Measurements from ENCODE around the gene ZNF165.
A peak's percentile ranks its signal among the peaks of the same experiment; 100 is the strongest.
"Not testable (repeated sequence)": the region's sequence is repeated elsewhere in the genome, so short reads cannot be mapped to it uniquely, and the experiment has no call there.

Gene ZNF165

DNA sequence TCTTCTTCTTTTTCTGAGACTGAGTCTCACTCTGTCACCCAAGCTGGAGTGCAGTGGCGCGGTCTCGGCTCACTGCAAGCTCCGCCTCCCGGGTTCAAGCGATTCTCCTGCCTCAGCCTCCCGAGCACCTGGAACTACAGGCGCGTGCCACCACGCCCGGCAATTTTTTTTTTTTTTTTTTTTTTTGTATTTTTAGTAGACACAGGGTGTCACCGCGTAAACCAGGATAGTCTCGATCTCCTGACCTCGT is at the start of gene ZNF165:
TSS of gene ZNF165 (plus strand) at position 188 of the 250 bp plus-strand sequence. CDS start 4,913 bp downstream, outside the sequence.
- DNase-seq: not testable (repeated sequence)
- ATAC-seq: peak; percentile 13

DNA sequence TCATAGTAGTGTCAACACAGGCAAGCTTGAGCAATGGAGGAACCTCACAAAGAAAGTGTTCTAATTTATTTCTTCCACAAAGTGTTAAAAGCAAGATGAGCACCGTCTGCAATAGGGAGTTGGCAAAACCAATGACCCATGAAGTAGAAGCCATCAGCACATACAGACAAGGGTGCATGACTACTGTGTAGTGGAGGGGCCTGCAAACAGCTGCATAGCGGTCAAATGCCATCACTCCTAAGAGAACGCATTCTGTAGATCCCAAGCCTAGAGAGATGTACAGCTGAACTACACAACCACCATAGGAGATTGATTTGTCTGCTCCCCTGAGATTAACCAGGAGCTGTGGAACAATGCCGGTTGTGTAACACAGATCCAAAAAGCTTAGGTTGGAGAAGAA is 26.8 kb upstream of the ZNF165 start:
- DNase-seq: no peak
- ATAC-seq: no peak

DNA sequence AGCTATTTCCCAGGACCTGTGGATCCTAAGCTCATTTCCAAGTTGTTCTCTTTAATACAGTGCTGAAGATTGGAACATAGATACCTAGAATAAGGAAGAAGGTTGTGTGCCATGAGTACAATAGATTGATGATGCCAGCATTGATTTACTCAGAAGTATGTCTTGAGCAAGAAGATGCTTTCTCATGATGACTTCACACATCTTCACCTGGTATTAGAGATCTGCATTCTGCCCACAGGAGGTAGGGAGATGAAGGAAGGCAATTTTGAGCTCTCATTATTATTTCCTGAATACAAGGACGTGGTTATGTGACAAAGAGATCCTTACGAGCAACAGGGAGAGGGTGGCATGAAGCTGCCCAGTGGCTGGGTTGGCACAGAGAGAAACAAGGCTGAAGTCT is 20.0 kb upstream of the ZNF165 start:
- DNase-seq (no peak), ATAC-seq (no peak)

DNA sequence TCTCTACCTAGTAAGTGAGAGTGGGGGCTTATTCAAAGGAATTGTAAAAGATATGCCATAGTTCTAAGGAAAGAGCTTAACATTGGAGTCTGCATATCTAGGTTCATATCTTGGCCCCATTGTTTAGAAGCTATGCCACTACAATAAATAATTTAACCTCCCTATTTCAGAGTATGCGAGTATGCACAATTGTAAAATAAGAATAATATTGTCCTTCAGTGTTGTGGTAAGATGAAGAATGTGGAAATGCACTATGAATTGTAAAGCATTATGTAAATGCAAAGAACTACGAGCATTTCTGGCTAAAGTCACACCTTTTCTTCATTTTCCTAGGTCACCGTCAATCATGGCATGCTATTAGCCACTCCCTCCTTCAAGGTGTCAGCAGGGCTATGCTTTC is 16.1 kb upstream of the ZNF165 start:
- ATAC-seq: no peak
- no peak for DNase-seq

DNA sequence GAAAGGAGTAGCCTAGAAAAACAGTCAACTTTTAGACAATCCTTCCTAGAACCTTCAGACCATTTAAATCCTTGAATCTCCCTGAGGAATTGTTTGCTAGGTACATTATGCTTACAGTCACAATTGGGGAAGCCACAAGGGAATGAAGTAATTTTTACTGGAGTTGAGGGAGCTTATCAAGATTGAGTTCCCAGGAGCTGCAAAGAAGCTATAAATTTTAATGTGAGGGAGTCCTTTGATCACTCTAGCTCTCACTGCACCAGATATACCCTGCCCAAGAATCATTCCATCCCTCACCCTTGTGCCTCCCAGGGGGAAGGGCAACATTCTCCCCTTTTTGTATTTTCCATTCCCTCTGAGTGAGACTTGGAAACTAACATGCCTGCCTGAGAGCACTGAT is 12.3 kb upstream of the ZNF165 start:
- DNase-seq (no peak), ATAC-seq (no peak)

DNA sequence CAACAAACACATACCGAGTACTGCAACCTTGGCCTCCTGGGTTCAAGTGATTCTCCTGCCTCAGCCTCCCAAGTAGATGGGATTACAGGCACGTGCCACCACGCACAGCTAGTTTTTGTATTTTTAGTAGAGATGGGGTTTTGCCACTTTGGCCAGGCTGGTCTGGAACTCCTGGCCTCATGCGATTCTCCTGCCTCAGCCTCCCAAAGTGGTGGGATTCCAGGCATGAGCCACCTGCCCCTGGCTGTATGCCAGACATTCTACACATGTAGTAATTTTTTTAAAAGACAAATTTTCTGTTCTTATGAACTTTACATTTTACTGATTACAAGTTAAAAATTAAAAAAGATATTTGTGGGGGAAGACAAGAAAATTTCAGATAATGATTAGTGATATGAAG is 9.4 kb upstream of the ZNF165 start:
- DNase-seq: not testable (repeated sequence)

DNA sequence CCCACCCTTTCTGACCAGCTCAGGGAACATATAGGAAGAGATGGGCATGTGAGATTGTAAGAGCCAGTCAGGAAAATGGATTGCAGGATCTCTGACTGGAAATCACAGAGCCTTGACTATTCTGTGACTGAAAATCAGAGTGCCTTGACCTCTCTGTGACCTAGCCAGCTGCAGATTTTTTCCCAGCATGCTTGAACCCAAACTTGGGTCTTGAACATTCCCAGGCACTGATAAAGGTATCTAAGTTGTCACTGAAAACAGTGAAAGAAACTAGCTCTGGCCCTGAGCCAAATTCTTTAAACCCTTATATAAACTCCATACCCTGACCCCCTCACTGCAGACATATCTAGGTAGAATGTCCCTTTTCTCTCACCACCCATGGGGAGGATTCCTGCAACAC is 2.3 kb upstream of the ZNF165 start:
- ATAC-seq (no peak), DNase-seq (no peak)

More for the DNA sequence above, 9.4 kb upstream of the ZNF165 start:
- ATAC-seq: not testable (repeated sequence)

DNA sequence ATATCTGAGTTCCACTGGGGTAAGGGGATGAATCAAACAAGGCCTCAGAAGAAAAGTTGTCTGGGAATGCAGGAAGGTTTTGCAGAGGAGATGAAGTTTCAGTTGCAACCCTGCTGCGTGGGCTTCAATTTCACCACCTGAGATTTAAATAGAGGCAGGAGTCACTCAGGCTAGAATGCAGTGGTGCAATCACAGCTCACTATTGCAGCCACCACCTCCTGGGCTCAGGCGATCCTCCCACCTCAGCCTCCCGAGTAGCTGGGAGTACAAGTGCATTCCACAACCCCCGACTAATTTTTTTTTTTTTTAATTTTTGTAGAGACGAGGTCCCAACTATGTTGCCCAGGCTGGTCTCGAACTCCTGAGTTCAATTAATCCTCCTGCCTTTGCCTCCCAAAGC is 1.5 kb upstream of the ZNF165 start:
- no peak for ATAC-seq
- no peak for DNase-seq

DNA sequence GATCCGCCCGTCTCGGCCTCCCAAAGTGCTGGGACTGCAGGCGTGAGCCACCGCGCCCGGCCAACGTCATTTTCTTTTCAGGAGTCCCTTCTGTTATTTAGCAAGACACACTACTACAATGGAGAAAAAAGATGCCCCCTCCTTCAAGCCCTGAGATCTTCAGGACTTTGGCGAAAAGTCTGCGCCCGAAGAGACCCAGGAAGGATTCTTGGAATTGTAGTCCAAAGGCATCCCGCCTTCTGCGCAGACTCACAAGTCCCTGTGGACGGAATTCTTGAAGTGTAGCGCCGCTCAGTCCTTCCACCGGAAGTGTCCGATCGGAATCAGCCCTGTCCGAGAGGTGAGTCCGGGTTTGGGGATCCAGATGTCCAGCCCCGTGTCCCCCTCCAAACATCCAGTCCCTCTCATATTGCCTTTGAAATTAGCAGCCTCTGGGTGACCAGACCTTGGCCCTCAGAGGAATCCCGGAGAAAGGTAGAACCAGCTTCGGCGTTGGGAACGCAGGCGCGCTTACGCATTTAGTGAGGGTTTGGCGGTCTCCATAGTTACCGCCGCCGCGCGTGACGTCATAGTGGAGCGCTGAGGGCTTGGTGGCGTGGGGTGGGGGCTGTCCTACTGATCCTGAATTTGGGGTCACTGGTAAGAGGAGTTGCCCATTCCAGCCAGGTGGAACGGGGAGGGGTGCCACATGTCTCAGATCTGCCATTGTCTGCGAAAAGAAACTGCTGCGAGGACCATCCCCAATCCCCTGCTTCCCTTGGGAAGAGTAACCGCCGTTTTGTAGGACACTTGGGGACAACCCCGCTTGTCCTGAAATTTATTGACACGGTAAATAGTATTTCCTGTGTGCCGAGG is 490 bp downstream of the ZNF165 start:
- ATAC-seq (peak; percentile 81), DNase-seq (peak; percentile 92)

DNA sequence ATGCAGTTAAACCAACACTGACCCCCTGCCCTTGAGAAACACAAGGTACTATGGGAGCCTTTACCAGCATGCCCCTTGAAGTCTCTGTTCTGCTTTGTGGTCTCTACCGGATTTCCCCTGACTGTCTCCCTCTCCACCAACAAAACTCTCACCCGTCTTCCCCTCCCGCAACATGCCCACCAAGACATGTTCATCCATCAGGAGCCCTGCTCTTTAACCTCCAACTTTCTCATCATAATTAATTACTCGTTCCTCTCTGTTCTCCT is 1.1 kb downstream of the ZNF165 start:
- ATAC-seq: peak; percentile 55
- DNase-seq: peak; percentile 33

DNA sequence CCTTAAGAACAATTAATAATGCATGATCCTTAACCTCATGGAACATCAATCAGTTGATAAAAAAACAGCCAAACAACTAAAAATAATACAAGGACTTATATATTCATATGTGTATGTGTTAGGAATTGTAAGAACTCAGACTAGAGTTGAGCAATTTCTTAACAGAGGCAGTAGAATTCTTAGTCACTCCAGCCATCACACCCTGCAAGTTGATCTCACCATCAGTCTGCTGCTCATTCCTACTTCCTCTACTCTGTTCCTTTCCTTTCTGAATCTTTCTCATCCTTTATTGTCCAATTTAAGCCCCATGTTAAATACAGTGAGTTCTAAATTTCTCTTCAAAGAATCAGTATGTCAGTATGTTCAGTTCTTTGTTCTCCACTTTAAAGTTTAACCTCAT is 2.6 kb downstream of the ZNF165 start:
- ATAC-seq (no peak), DNase-seq (no peak)

DNA sequence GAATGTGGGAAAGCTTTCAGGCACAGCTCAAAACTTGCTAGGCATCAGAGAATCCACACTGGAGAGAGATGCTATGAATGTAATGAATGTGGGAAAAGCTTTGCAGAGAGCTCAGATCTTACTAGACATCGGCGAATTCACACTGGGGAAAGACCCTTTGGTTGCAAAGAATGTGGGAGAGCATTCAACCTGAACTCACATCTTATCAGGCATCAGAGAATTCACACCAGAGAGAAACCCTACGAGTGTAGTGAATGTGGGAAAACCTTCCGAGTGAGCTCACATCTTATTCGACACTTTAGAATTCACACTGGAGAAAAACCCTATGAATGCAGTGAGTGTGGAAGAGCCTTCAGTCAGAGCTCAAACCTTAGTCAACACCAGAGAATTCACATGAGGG is 8.7 kb downstream of the ZNF165 start:
- ATAC-seq (no peak), DNase-seq (no peak)

DNA sequence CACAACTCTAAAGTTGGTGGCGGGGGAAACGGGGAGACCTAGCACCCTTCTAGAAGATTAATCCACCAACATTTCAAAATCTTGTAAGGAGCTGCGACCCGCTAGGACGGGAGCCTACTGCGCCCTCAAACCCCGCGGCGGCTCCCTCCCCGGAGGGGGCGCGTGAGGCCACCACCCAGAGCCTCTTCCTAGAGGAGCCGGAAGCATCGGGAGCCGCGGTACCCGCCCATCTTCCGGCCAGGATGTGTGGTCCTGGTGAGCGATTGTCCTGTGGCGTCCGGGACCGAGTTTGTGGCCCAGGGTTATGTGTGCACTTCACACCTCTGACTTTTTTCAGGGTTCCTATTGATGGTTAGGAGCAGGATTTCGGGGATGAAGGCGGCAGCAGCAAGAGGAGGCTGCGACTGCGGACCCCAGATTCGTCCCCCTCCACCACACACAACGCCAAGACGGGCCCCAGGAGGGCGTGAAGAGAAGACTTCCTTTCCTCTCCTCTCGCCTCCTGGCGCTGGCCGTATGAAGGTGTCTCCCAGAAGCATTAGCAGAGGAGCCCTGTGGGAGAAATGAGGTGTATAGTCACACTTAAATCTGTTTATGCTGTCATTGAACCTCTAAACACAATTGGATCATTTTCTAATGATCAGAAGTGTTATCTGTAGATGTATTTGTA is 10.7 kb downstream of the ZNF165 start:
- DNase-seq: no peak
- ATAC-seq: no peak

DNA sequence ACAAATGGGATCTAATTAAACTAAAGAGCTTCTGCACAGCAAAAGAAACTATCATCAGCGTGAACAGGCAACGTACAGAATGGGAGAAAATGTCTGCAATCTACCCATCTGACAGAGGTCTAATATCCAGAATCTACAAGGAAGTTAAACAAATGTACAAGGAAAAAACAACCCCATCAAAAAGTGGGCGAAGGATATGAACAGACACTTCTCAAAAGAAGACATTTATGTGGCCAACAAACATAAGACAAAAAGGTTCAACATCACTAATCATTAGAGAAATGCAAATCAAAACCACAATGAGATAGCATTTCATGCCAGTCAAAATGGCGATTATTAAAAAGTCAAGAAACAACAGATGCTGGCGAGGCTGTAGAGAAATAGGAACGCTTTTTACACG is 21.9 kb downstream of the ZNF165 start:
- not testable (repeated sequence) for ATAC-seq, DNase-seq

DNA sequence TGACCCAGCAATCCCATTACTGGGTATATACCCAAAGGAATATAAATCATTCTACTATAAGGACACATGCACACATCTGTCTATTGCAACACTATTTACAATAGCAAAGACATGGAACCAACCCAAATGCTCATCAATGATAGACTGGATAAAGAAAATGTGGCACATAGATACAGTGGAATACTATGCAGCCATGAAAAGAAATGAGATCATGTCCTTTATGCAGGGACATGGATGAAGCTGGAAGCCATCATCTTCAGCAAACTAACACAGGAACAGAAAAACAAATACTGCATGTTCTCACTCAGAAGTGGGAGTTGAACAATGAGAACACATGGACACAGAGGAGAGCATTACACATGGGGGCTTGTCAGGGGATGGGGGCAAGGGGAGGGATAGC is 22.3 kb downstream of the ZNF165 start:
- DNase-seq, ATAC-seq: not testable (repeated sequence)

DNA sequence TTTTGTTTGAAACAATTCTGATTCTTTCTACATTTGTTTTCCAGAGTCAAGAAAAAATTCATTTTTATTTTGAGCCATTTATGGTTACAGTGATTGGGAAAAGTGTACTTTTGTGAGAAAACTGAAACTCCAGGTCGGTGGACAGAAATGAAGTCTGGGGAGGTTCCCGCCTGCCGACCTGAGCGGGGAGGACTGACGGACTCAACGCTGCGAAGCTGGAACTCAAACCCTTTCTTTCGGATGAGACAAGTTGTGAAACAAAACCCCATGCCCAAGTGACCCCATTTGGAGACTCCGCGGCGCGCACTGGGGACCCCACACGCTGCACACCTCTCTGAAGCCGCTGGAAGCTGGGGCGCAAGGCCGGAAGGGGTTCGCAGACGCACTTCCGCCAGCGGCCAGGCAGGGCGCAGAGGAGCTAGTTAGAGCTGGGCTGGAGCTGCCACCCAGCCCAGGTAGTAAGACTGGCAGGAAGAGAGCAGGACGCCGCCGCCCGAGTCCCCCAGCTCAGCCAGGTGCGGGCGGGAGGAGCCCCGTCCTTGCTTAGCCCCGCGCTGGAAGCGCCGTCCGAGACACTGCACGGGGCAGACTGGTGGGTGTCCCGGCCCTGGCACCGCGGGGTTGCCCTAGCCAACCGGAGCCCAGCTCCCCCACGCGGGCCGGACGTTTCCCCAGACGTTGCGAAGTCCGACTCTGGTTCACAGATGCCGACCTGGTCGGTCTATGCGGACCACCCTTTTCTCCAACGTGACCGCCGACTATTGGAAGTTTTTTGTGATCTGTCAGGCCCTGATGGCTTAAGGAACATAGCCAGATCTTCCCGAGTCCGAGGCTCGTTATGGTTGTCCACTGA is 24.2 kb downstream of the ZNF165 start:
- peak; percentile 100 for ATAC-seq
- peak; percentile 84 for DNase-seq

DNA sequence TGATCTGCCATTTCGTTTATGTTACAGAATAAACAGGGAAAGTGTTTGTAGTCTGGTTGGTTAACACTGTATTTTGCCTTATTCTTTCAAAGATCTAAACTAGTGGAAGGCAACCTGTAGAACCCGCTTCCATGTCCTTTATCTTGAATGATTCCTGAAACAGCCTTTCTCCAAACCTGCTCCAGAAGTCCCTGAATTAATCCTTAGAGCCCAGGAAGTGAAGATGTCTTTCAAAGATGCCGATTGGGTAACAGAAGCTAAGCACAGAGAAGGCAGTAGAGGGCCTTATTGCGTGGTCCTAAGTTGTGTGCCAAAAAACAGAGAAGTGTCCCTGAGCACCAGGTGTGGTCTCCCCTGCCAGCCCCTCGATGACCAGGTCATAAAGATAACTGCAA is 24.9 kb downstream of the ZNF165 start:
- no peak for DNase-seq
- ATAC-seq: no peak

DNA sequence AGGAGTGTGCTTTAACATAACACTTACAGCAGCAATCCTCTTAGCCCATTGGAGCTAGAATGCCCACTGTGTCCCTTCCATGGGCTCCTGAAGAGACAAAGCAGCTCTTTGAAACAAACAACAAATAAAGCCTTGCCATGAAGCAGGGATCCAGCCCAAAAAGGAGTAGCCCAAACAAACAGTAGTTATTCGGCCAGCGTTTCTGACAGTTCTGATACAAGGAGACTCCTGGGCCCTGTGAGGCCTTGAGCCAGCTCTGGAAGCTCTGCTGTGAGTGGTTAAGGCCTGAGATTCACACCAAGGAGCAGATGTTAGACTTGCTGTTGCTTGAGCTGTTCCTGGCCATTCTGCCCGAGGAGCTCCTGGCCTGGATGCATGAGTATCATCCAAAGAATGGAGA is 27.1 kb downstream of the ZNF165 start:
- no peak for ATAC-seq
- DNase-seq: no peak

DNA sequence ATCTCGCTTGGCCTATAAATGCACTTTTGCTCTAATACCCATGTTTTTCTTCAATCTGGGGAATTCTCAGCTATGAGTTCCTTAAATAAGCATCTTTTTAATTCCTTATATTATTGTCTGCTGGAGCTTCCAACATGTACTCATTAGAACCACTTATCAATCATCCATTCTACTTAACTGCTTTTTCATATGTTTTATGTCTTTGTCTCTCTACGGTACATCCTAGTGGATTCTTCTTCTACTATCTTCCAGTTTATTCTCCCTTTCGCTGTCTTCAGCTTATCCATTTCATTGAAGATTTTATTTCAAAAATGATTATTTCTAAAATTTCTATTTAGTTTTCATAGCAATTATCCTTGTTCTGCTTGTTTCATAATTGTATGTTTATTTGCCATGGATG is 31.6 kb downstream of the ZNF165 start:
- ATAC-seq: no peak

DNA sequence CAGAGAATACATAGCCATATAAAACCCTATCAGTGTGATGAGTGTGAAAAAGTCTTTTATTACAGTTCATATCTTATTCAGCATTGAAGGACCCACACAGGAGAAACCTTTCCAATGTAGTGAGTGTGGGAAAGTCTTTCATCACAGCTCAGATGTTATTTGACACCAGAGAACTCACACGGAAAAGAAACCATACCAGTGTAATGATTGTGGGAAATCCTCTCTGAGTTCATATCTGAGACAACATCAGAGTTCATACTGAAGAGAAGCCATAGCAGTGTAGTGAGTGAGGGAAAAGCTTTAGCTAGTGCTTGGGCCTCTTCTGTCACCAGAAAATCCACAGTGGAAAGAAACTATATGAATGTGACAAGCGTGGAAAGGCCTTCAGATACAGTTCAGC is 35.4 kb downstream of the ZNF165 start:
- ATAC-seq (no peak), DNase-seq (no peak)

More for the DNA sequence above, 31.6 kb downstream of the ZNF165 start:
- no peak for DNase-seq

DNA sequence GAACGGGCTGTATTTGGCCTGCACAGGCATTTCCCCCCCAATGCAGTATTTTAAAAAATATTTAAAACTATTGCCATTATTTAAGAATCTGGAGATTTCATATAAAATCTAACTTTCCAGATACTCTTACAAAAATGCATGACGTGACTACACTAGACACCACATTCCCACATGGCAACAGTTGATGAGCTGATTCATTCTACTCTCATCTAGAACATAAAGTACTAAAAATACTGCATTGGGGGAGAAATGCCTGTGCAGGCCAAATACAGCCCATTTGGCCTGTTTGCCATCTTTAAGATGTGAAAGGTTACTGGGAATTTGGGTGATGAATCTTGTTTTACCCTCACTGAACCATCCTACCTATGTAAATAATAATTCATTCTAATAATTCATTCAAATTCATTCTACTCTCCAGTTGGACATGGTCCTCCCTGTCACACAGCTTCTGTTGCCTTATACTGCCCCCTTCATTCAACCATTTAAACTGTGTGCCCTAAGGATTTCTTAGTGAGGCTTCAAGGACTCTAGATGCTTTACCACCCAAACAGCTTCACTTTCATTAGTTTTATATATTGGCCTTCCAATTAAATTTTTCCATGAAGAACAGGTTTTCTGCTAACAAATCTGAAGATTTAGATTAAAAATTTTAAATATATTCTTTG is 37.1 kb downstream of the ZNF165 start:
- DNase-seq: no peak
- ATAC-seq: no peak

DNA sequence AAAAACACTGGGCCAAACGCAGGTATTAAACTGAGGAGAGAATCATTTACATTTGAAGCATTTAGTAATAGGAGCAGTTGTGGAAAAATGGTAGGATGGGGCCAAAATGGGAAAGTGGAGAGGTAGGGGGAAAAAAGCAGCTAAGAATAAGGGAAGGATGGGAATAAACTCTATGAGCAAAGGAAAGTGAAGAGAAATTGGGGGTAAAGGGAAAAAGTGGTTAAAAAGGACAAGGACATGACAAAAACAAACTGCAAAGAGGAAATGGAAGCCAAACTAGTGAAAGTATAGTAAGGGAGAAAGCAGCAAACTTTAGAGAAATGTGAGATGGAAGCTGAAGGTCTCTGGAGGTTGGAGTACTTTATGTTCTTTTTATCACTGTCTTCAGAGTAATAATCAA is 37.8 kb downstream of the ZNF165 start:
- ATAC-seq: no peak
- DNase-seq: no peak

DNA sequence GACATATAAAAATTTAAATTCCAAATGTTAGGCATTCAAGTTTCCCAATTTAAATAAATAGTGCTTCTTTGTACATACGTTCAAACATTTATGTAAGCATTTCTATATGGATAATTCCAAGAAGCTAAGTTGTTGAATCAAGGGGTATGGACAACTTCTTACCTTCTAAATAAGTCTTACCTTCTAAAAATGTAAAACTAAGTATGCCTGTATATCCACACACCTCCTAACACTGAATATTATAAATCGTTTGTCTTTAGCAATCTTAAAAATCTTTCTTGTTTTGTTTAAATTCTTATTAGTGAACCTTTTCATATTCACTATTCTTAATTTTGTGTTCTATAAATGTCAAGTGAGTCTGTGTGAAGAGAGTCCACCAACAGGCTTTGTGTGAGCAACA is 41.5 kb downstream of the ZNF165 start:
- DNase-seq: no peak
- no peak for ATAC-seq

Data from stimulated activated naive CD8-positive, alpha-beta T cell treated with anti-CD3 and anti-CD28 coated beads, Interleukin-15, Interleukin-2, amounts not matched to agents 100 U/mL and 50 U/mL, for 24 hours (primary cell).